SK-N-MC (cell line): ENCODE data around the gene UST.

Experiments
- EZH2 ChIP-seq: fragments of 200-600 bp; sonication (generic); IDR thresholded peaks from one replicate; pipeline ENCODE4 v1.6.1; 2017; ENCODE audit warnings: antibody characterized with exemption
- POLR2AphosphoS5 ChIP-seq: IDR thresholded peaks from 2 replicates; pipeline ENCODE4 v1.6.1; 2012; ENCODE audit warnings: mild to moderate bottlenecking, low read depth, low read length, borderline replicate concordance

DNA sequence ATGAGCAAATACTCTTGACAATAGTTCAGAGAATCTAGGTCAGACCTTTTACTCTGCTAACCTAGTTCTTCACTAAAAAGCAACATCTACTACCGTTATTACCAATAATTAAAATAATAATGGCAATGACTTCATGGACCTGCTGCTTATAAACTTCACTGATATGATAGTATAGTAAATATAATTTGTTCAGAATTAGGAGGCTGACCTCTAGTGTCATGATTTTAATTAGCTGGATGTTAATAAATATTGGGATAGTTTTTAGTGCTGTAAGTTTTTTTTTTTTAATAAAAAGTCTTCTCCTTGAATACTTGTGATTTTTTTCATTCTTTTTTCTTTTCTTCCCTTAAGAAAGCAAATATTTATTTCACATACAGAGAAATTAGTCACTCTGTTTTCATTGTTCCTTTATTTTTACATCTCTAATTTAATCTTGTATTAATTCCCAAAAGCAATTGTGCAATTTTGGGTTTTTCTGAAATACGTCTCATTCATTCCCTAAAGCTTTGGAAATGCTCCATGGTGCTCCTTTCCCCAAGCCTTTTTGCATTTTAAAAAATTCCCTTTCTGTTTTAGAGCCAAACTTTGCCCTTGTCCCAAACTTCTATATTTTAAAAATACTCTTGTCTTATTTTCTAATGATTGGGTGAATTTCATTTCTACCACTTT lies 46.6 kb upstream of the UST start:
- TF ChIP-seq POLR2AphosphoS5 (no peak), EZH2 (no peak)
